Measurements from ENCODE around the gene FGF14.

FGF14 gene

GRCh38 chr13:102346769-102347168 is 55.1 kb downstream of the FGF14 start:
- peaks cover 3% of the 10 kb centered on the region for H3K27me3 Mint-ChIP-seq (ENCODE audit: low read depth, poor library complexity)
- no peak for TF ChIP-seq CTCF (IDR thresholded peaks at IDR 0.05)
- H3K9me3 Mint-ChIP-seq: no peaks in the 10 kb centered on the region
- no peaks in the 10 kb centered on the region for H3K36me3 Mint-ChIP-seq (ENCODE audit: low read depth)
- no peaks in the 10 kb centered on the region for H3K4me1 Mint-ChIP-seq
- no peak overlapping the region for H3K27ac Mint-ChIP-seq
- no peak for DNase-seq
- no peak overlapping the region for H3K4me3 Mint-ChIP-seq

GRCh38 chr13:102344410-102344809 is 57.4 kb downstream of the FGF14 start:
- H3K9me3 Mint-ChIP-seq: no peaks in the 10 kb centered on the region
- H3K36me3 Mint-ChIP-seq (ENCODE audit: low read depth): no peaks in the 10 kb centered on the region
- no peak for TF ChIP-seq CTCF (IDR thresholded peaks at IDR 0.05)
- no peak for DNase-seq
- no peaks in the 10 kb centered on the region for H3K4me1 Mint-ChIP-seq
- no peak overlapping the region for H3K4me3 Mint-ChIP-seq
- H3K27me3 Mint-ChIP-seq (ENCODE audit: low read depth, poor library complexity): peaks cover 3% of the 10 kb centered on the region
- no peak overlapping the region for H3K27ac Mint-ChIP-seq

- peaks cover 8% of the 10 kb centered on the region for H3K27me3 Mint-ChIP-seq (ENCODE audit: low read depth, poor library complexity)
- no peaks in the 10 kb centered on the region for H3K4me1 Mint-ChIP-seq
- no peak for DNase-seq
- H3K4me3 Mint-ChIP-seq: no peak overlapping the region
- H3K36me3 Mint-ChIP-seq (ENCODE audit: low read depth): no peaks in the 10 kb centered on the region
- H3K9me3 Mint-ChIP-seq: no peaks in the 10 kb centered on the region
- TF ChIP-seq CTCF (IDR thresholded peaks at IDR 0.05): no peak
- no peak overlapping the region for H3K27ac Mint-ChIP-seq
These were observed 68.3 kb downstream of the FGF14 start for GRCh38 chr13:102333320-102334198.

- TF ChIP-seq CTCF (IDR thresholded peaks at IDR 0.05): no peak
- Mint-ChIP-seq H3K36me3 (ENCODE audit: low read depth) (no peaks in the 10 kb centered on the region), H3K9me3 (no peaks in the 10 kb centered on the region), H3K4me3 (no peak overlapping the region), H3K27me3 (ENCODE audit: low read depth, poor library complexity) (peaks cover 8% of the 10 kb centered on the region), H3K4me1 (no peaks in the 10 kb centered on the region), H3K27ac (no peak overlapping the region)
- no peak for DNase-seq
These were observed 72.9 kb downstream of the FGF14 start for GRCh38 chr13:102328909-102329308.

- Mint-ChIP-seq H3K27me3 (ENCODE audit: low read depth, poor library complexity) (peaks cover 8% of the 10 kb centered on the region), H3K36me3 (ENCODE audit: low read depth) (no peaks in the 10 kb centered on the region), H3K9me3 (no peaks in the 10 kb centered on the region), H3K4me3 (no peak overlapping the region), H3K27ac (no peak overlapping the region), H3K4me1 (no peaks in the 10 kb centered on the region)
- no peak for DNase-seq
- no peak for TF ChIP-seq CTCF (IDR thresholded peaks at IDR 0.05)
These were observed 74.7 kb downstream of the FGF14 start for GRCh38 chr13:102327119-102327617.
